ENCODE data around the gene DCST1.

GRCh38 chr1:155079487-155080311 is 46.1 kb downstream of the DCST1 start:
- TF ChIP-seq POLR2A (IDR thresholded peaks at IDR 0.05; ENCODE audit: low read depth, low read length) (no peak), POLR2AphosphoS5 (IDR thresholded peaks at IDR 0.05; ENCODE audit: low read depth, low read length) (no peak), TAF1 (IDR thresholded peaks at IDR 0.05; ENCODE audit: low read depth, low read length) (no peak)

Measured in GM12891 (cell line).